HEK293 (cell line): ENCODE data around the gene FBXO10.

Experiments used
- EGR2 ChIP-seq: fragments of 450-650 bp; formaldehyde crosslinking; IDR thresholded peaks from 2 replicates; pipeline ENCODE4 v1.5.1; 2016; ENCODE audit warnings: low read depth, missing biosample characterization, missing genetic modification characterization
- MEIS1 ChIP-seq: sonication (generic); formaldehyde crosslinking; IDR thresholded peaks from 2 replicates; pipeline ENCODE4 v1.8.1; 2022; ENCODE audit warnings: missing genetic modification reagents, mild to moderate bottlenecking, borderline replicate concordance
- OSR2 ChIP-seq: fragments of 450-650 bp; formaldehyde crosslinking; IDR thresholded peaks from 2 replicates; pipeline ENCODE4 v1.5.1; 2016; ENCODE audit warnings: missing biosample characterization, missing genetic modification characterization
- REPIN1 ChIP-seq: fragments of 450-650 bp; formaldehyde crosslinking; IDR thresholded peaks from 2 replicates; pipeline ENCODE4 v1.5.1; 2017; ENCODE audit warnings: missing biosample characterization, missing genetic modification characterization, low read depth
- SP3 ChIP-seq: fragments of 450-650 bp; formaldehyde crosslinking; IDR thresholded peaks from 2 replicates; pipeline ENCODE4 v1.5.1; 2016; ENCODE audit warnings: missing biosample characterization, missing genetic modification characterization
- ZFP37 ChIP-seq: fragments of 450-650 bp; formaldehyde crosslinking; IDR thresholded peaks from 2 replicates; pipeline ENCODE4 v1.5.1; 2016; ENCODE audit warnings: missing biosample characterization, missing genetic modification characterization
- ZIC2 ChIP-seq: fragments of 450-650 bp; formaldehyde crosslinking; IDR thresholded peaks from 2 replicates; pipeline ENCODE4 v1.5.1; 2016; ENCODE audit warnings: missing biosample characterization, missing genetic modification characterization
- ZNF10 ChIP-seq: fragments of 450-650 bp; formaldehyde crosslinking; IDR thresholded peaks from 2 replicates; pipeline ENCODE4 v1.5.1; 2017; ENCODE audit warnings: missing biosample characterization, missing genetic modification characterization
- ZNF146 ChIP-seq: fragments of 450-650 bp; formaldehyde crosslinking; IDR thresholded peaks from 2 replicates; pipeline ENCODE4 v1.5.1; 2016; ENCODE audit warnings: missing biosample characterization, missing genetic modification characterization
- ZNF214 ChIP-seq: fragments of 450-650 bp; formaldehyde crosslinking; IDR thresholded peaks from 2 replicates; pipeline ENCODE4 v1.5.1; 2017; ENCODE audit warnings: missing biosample characterization, mild to moderate bottlenecking, missing genetic modification characterization, borderline replicate concordance
- ZNF302 ChIP-seq: fragments of 450-650 bp; formaldehyde crosslinking; IDR thresholded peaks from 2 replicates; pipeline ENCODE4 v1.5.1; 2016; ENCODE audit warnings: missing biosample characterization, missing genetic modification characterization, low read depth
- ZNF324 ChIP-seq: fragments of 450-650 bp; formaldehyde crosslinking; IDR thresholded peaks from 2 replicates; pipeline ENCODE4 v1.5.1; 2016; ENCODE audit warnings: missing biosample characterization, missing genetic modification characterization
- ZNF354C ChIP-seq: fragments of 450-650 bp; formaldehyde crosslinking; IDR thresholded peaks from 2 replicates; pipeline ENCODE4 v1.5.1; 2016; ENCODE audit warnings: missing biosample characterization, missing genetic modification characterization, low read depth, borderline replicate concordance
- ZNF366 ChIP-seq: fragments of 450-650 bp; formaldehyde crosslinking; conservative IDR thresholded peaks from 2 replicates; pipeline ENCODE4 v1.5.1; 2016; ENCODE audit warnings: missing biosample characterization, missing genetic modification characterization
- ZNF423 ChIP-seq: fragments of 450-650 bp; formaldehyde crosslinking; IDR thresholded peaks from 2 replicates; pipeline ENCODE4 v1.5.1; 2016; ENCODE audit warnings: missing biosample characterization, missing genetic modification characterization
- ZNF510 ChIP-seq: fragments of 450-650 bp; formaldehyde crosslinking; IDR thresholded peaks from 2 replicates; pipeline ENCODE4 v1.5.1; 2018; ENCODE audit warnings: mild to moderate bottlenecking, missing genetic modification characterization, missing biosample characterization; ENCODE audit not compliant: insufficient replicate concordance
- ZNF548 ChIP-seq: fragments of 450-650 bp; formaldehyde crosslinking; IDR thresholded peaks from 2 replicates; pipeline ENCODE4 v1.5.1; 2016; ENCODE audit warnings: missing biosample characterization, missing genetic modification characterization
- ZNF549 ChIP-seq: fragments of 450-650 bp; IDR thresholded peaks from 2 replicates; pipeline ENCODE4 v1.5.1; 2018; ENCODE audit warnings: missing biosample characterization, missing genetic modification characterization, mild to moderate bottlenecking, inconsistent platforms, moderate library complexity
- ZNF596 ChIP-seq: fragments of 450-650 bp; IDR thresholded peaks from 2 replicates; pipeline ENCODE4 v1.5.0; 2018; ENCODE audit warnings: missing biosample characterization, mild to moderate bottlenecking, missing genetic modification characterization, moderate library complexity
- ZNF701 ChIP-seq: fragments of 450-650 bp; formaldehyde crosslinking; IDR thresholded peaks from 2 replicates; pipeline ENCODE4 v1.5.1; 2016; ENCODE audit warnings: missing biosample characterization, missing genetic modification characterization
- ZNF768 ChIP-seq: fragments of 450-650 bp; formaldehyde crosslinking; IDR thresholded peaks from 2 replicates; pipeline ENCODE4 v1.5.1; 2018; ENCODE audit warnings: missing biosample characterization, mild to moderate bottlenecking, missing genetic modification characterization
- ZNF777 ChIP-seq: fragments of 450-650 bp; formaldehyde crosslinking; IDR thresholded peaks from 2 replicates; pipeline ENCODE4 v1.5.1; 2017; ENCODE audit warnings: missing biosample characterization, missing genetic modification characterization, borderline replicate concordance
- ZNF792 ChIP-seq: fragments of 450-650 bp; formaldehyde crosslinking; IDR thresholded peaks from 2 replicates; pipeline ENCODE4 v1.5.1; 2016; ENCODE audit warnings: missing biosample characterization, missing genetic modification characterization
- ZSCAN30 ChIP-seq: fragments of 450-650 bp; IDR thresholded peaks from 2 replicates; pipeline ENCODE4 v1.5.1; 2018; ENCODE audit warnings: missing biosample characterization, mild to moderate bottlenecking, missing genetic modification characterization, moderate library complexity
- TF ChIP-seq, protein P1 (sequence below): fragments of 450-650 bp; formaldehyde crosslinking; IDR thresholded peaks from 2 replicates; pipeline ENCODE4; 2016; ENCODE audit warnings: missing biosample characterization, missing genetic modification characterization
- TF ChIP-seq, protein P2 (sequence below): fragments of 450-650 bp; formaldehyde crosslinking; IDR thresholded peaks from 2 replicates; pipeline ENCODE4 v1.5.1; 2016; ENCODE audit warnings: missing biosample characterization, missing genetic modification characterization
- TF ChIP-seq, protein P3 (sequence below): fragments of 450-650 bp; formaldehyde crosslinking; IDR thresholded peaks from 2 replicates; pipeline ENCODE4 v1.5.1; 2016; ENCODE audit warnings: missing biosample characterization, missing genetic modification characterization
- TF ChIP-seq, protein P4 (sequence below): fragments of 450-650 bp; formaldehyde crosslinking; IDR thresholded peaks from 2 replicates; pipeline ENCODE4 v1.5.1; 2016; ENCODE audit warnings: missing biosample characterization, missing genetic modification characterization
- TF ChIP-seq, protein P5 (sequence below): fragments of 450-650 bp; formaldehyde crosslinking; IDR thresholded peaks from 2 replicates; pipeline ENCODE4 v1.5.1; 2017; ENCODE audit warnings: missing biosample characterization, missing genetic modification characterization

The FBXO10 gene

DNA sequence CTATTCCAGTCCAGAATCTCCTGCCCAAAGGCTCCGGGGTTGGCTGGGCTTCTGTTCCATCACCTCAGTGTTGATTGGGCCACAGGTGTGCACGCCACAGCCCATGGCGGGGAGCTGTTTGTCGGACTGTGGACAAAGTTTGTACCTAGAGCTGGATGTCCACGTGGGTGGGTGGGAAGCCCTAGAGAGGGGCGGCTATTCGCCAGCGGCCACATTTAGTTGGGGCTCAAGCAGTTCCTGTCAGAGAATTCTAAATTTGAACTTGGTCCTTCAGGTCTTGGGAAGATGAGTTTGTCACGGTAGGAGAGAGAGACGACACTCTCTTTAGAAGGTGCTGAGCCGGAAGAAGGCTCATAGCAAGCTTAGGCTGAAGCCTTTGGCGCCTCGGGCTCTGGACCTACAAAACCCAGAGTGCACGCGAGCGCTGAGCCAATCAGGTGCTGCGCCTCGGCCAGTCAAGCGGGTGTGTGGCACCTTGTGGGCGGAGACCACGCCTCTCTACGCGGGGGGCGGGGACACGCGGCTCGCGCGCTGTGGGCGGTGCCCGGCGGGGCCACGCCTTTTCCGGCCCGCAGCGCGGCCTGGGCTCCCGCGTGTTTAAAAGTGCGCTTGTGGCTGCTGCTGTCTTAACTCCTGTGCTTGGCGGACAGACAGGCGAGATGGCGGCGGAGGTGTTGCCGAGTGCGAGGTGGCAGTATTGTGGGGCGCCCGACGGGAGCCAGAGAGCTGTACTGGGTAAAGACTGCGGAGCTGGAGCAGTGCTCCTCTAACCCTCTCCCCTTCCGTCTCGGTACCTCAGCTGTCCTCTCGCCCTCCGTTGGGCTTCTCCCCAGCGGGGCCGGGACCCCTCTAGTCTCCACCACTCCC is 90.6 kb downstream of the FBXO10 start, which contains the start of gene POLR1E (continued):
- TF ChIP-seq, protein P1, sequence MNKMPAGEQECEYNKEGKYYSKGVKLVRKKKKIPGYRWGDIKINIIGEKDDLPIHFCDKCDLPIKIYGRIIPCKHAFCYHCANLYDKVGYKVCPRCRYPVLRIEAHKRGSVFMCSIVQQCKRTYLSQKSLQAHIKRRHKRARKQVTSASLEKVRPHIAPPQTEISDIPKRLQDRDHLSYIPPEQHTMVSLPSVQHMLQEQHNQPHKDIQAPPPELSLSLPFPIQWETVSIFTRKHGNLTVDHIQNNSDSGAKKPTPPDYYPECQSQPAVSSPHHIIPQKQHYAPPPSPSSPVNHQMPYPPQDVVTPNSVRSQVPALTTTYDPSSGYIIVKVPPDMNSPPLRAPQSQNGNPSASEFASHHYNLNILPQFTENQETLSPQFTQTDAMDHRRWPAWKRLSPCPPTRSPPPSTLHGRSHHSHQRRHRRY (tag by site-specific recombination), result no peak
- TF ChIP-seq ZNF596 (tag by site-specific recombination), result peak; percentile 69; the same call in 1 of the 2 replicates
- no peak for TF ChIP-seq ZFP37 (tag by site-specific recombination)
- no peak for TF ChIP-seq ZNF792
- no peak for TF ChIP-seq EGR2 (tag by site-specific recombination)
- TF ChIP-seq, protein P2, sequence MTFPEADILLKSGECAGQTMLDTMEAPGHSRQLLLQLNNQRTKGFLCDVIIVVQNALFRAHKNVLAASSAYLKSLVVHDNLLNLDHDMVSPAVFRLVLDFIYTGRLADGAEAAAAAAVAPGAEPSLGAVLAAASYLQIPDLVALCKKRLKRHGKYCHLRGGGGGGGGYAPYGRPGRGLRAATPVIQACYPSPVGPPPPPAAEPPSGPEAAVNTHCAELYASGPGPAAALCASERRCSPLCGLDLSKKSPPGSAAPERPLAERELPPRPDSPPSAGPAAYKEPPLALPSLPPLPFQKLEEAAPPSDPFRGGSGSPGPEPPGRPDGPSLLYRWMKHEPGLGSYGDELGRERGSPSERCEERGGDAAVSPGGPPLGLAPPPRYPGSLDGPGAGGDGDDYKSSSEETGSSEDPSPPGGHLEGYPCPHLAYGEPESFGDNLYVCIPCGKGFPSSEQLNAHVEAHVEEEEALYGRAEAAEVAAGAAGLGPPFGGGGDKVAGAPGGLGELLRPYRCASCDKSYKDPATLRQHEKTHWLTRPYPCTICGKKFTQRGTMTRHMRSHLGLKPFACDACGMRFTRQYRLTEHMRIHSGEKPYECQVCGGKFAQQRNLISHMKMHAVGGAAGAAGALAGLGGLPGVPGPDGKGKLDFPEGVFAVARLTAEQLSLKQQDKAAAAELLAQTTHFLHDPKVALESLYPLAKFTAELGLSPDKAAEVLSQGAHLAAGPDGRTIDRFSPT (tag by site-specific recombination), result no peak
- TF ChIP-seq ZNF146 (tag by site-specific recombination), result no peak
- TF ChIP-seq ZNF366, result no peak
- no peak for TF ChIP-seq REPIN1 (tag by site-specific recombination)
- TF ChIP-seq ZSCAN30, result no peak
- TF ChIP-seq ZNF214, result no peak
- TF ChIP-seq, protein P3, sequence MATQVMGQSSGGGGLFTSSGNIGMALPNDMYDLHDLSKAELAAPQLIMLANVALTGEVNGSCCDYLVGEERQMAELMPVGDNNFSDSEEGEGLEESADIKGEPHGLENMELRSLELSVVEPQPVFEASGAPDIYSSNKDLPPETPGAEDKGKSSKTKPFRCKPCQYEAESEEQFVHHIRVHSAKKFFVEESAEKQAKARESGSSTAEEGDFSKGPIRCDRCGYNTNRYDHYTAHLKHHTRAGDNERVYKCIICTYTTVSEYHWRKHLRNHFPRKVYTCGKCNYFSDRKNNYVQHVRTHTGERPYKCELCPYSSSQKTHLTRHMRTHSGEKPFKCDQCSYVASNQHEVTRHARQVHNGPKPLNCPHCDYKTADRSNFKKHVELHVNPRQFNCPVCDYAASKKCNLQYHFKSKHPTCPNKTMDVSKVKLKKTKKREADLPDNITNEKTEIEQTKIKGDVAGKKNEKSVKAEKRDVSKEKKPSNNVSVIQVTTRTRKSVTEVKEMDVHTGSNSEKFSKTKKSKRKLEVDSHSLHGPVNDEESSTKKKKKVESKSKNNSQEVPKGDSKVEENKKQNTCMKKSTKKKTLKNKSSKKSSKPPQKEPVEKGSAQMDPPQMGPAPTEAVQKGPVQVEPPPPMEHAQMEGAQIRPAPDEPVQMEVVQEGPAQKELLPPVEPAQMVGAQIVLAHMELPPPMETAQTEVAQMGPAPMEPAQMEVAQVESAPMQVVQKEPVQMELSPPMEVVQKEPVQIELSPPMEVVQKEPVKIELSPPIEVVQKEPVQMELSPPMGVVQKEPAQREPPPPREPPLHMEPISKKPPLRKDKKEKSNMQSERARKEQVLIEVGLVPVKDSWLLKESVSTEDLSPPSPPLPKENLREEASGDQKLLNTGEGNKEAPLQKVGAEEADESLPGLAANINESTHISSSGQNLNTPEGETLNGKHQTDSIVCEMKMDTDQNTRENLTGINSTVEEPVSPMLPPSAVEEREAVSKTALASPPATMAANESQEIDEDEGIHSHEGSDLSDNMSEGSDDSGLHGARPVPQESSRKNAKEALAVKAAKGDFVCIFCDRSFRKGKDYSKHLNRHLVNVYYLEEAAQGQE (tag by site-specific recombination), result peak; percentile 38; the same call in 1 of the 2 replicates
- peak; percentile 94 for TF ChIP-seq SP3 (tag by site-specific recombination)
- TF ChIP-seq ZNF324 (tag by site-specific recombination), result no peak
- TF ChIP-seq ZIC2, result peak; percentile 21; the same call in 1 of the 2 replicates
- no peak for TF ChIP-seq ZNF423
- TF ChIP-seq ZNF10 (tag by site-specific recombination), result no peak
- no peak for TF ChIP-seq ZNF302 (tag by site-specific recombination)
- no peak for TF ChIP-seq ZNF510 (tag by site-specific recombination)
- no peak for TF ChIP-seq OSR2 (tag by site-specific recombination)
- no peak for TF ChIP-seq ZNF768 (tag by site-specific recombination)
- no peak for TF ChIP-seq ZNF777 (tag by site-specific recombination)
- TF ChIP-seq, protein P4, sequence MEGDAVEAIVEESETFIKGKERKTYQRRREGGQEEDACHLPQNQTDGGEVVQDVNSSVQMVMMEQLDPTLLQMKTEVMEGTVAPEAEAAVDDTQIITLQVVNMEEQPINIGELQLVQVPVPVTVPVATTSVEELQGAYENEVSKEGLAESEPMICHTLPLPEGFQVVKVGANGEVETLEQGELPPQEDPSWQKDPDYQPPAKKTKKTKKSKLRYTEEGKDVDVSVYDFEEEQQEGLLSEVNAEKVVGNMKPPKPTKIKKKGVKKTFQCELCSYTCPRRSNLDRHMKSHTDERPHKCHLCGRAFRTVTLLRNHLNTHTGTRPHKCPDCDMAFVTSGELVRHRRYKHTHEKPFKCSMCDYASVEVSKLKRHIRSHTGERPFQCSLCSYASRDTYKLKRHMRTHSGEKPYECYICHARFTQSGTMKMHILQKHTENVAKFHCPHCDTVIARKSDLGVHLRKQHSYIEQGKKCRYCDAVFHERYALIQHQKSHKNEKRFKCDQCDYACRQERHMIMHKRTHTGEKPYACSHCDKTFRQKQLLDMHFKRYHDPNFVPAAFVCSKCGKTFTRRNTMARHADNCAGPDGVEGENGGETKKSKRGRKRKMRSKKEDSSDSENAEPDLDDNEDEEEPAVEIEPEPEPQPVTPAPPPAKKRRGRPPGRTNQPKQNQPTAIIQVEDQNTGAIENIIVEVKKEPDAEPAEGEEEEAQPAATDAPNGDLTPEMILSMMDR, result peak; percentile 40; the same call in 1 of the 2 replicates
- TF ChIP-seq ZNF701 (tag by site-specific recombination), result no peak
- TF ChIP-seq ZNF548 (tag by site-specific recombination), result no peak
- no peak for TF ChIP-seq ZNF549 (tag by site-specific recombination)
- TF ChIP-seq, protein P5, sequence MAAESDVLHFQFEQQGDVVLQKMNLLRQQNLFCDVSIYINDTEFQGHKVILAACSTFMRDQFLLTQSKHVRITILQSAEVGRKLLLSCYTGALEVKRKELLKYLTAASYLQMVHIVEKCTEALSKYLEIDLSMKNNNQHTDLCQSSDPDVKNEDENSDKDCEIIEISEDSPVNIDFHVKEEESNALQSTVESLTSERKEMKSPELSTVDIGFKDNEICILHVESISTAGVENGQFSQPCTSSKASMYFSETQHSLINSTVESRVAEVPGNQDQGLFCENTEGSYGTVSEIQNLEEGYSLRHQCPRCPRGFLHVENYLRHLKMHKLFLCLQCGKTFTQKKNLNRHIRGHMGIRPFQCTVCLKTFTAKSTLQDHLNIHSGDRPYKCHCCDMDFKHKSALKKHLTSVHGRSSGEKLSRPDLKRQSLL (tag by site-specific recombination), result no peak
- TF ChIP-seq MEIS1 (CRISPR knock-in tag), result no peak
- TF ChIP-seq ZNF354C (tag by site-specific recombination), result no peak
